GM21447 (cell line): Measurements from ENCODE around the gene SEPTIN5.

Experiments used
- ATAC-seq: cut with Tn5 transposase; IDR thresholded peaks from one replicate; pipeline ENCODE4 v1.9.1; 2021; ENCODE audit not compliant: unreplicated experiment

The SEPTIN5 gene

DNA sequence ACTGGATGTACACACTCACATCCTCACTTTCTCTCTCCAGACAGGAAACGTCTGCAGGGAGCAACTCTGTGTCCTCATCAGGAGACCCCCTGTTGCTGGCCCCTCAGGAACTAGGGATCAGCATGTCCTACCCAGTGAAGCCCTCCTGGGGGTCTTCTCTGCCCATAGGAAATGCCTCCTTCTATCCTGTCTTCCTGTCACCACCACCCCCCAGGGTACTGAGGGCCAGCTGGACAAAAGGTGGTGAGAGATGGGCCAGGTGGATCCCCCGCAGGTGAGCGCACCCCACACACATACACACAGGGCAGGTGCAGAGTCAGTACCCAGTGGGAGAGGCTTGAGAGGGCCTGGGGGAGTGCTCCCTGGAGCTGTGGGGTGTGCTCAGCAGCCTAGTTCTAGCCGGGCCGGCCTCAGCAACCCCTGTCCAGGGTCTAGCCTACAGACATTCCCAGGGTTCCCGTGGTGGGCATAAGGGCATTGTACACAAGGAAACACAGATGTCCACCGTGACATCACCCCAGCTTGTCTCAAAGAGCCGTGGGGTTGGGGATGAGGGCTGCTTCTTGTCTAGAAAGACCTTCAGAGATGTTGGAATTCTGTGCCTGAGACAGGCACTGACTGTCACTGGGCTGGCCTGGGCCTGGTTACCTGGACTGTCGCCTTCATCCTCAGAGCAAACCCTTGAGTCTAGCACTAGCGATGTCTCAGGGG lies 18.3 kb downstream of the SEPTIN5 start:
- no peak for ATAC-seq

DNA sequence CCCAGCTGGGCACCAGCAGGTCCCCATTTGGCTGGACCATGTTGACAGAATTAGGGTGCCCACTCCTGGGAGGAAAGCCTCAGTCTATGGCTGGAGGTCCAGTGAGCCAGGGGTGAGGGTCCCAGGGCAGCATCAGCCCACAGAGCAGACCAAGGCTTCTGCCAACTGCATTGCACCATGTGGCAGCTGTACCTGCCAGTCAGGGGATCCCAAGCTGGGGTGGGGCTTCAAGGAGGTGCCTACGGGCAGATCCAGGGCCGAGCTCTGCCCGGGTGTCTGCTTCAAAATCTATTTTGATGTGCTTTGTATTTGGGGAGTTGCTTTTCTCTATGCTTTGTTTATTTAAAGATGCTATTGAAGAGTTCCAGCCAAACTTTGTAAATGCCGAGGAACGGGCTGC lies 19.5 kb downstream of the SEPTIN5 start:
- no peak for ATAC-seq

DNA sequence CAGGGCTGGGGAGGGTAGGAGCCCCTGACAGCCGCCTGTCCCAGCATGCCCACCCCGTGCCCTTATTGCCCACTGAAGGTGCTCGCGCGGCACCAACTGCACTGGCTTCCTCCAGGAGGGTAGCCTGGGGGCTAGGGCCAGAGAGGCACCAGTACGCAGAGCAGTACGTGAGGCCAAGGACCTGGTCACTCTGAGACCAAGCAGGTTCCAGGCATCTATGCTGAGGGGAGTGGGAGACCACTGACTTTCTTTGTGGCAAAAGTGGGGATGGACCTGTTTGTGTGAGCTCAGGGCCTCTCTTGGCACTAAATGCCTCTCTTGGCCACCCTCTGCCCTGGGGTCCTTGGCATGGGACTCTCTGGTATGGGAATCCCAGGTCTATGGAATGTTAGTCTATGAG lies 19.9 kb downstream of the SEPTIN5 start:
- no peak for ATAC-seq

DNA sequence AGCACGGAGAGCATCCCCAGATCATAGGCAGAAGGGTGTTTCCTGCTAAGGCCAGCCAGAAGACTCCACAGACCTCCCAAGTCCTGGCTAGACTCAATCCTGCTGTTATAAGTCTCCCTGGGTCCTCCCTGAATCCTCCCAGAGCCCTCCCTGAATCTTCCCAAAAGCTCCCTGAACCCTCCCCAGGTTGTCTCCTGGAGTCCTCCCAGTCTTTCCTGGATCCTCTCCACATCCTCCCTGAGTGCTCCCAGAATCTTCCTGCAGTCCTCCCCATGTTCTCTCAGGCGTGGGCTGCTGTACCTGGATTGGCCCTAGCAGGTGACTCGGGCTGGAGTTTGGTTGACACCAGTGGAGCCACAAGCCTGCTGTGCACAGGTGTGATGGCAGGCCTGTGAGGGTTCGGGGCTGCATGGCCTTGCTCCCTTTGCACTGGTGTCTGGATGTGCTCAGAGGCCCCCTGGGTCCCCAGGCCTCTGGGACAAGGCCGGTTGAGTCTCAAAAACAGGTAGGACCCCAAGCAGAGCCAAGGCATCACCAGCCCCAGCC lies 20.6 kb downstream of the SEPTIN5 start:
- no peak for ATAC-seq

DNA sequence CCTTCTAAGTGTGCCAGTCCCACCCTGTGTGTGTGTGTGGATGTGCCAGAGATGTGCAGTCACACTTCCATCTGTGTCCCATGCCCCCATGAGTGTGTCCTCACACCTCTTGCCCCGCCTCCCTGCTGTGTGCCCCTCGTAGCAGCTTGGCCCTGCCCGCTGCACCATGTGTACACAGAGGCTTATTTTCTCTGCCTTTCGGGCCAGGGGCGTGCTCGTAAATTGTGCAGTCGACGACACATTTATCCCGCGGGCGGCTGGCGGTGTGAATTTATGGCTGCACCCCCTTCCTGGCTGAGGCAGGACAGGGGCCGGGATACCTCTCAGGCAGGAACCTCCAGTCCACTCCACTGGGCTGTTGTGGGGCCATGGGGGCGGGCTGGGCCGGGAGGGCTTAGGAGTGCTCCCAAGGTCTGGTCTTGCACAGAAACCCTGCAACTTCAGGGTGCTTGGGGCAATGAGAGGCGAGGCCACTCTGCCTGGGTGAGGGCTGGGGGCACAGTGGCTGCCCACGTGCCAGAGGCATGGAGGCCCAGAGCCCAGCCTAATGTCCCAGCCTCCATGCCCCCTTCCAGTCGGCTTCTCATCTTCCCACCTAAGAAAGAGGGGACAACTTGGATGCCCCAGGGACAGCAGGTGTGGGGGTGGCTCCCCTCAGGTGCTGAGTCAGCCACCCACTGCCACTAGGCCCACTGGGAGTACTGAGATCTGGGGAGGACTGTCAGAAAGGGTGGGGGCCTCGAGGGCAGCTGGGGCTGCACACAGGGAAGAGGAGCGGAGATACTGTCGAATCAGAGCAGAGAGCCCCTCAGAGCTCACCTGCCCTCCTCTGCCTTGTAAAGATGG lies 21.6 kb downstream of the SEPTIN5 start:
- no peak for ATAC-seq

DNA sequence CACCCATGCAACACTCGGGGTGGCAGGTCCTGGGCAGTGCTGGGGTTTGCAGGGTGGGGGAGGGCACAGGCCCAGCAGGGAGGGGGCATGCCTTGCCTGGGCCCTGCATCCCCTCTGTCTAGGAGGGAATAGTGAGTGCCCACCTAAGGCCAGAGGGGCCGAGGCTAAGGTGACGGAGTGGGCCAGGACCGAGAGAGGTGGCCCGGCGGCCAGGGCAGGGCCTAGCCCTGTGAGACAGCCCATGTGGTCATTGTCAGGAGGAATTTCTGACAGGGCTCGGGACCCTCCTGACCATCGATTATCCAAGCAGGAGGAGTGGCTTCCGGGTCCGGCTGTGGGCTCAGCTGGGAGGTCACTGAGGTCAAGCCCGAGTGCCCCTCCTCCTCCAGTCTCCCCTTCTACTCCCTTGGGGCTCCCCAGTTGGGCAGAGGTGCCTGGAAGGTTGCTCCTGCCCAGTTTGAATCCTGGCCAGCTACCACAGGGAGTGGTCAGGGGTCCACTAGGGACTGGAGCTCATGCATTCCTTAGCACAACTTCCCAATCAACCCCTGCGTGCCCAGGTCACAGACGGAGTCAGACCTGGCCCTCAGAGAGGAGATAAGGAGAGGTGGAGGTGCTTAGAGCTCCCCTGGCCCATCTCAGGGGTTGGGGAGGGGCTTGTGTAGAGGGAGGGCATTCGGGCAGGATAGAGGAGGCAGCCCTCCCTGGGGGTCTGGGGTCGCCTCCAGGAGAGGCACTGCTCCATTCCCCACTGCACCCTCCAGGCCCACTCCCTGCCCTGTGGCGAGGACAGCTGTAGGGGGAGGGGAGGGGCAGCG lies 23.8 kb downstream of the SEPTIN5 start:
- ATAC-seq, result no peak

DNA sequence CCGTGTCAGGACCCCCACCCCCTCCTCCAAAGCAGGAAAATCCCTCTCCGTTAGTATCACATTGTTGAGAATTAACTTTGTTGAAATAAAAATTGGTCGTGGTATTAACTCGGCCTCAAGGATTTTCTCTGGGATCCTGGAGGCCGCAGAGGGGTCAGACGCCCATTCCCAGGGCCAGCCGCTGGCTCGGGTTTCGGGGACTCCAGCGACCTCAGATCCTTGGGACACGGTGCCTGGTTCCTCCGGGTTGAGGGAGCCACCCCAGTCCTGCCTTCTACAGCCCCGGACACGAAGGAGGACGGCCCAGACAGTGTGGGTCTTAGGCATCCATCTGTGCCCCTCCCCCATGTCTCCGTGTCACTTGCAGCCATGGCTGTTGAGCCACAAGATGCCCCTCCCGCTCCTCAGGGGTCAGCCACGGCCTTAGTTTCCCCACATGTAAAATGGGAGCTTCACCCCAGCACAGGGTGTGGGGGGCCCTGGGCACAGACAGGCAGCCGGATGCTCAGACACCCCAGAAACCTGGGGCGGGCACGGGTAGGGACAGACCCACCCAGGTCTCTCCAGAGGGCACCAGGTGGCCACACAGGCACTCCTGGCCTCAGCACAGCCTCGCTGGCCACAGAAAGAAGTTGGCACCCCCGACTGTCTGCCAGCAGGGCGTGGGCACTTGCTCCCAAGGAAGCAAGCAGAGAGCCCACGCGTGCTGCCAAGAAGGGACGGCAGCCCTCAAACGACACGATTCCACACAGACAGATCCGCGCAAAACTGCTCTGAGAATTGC lies 24.6 kb downstream of the SEPTIN5 start:
- ATAC-seq, result no peak

DNA sequence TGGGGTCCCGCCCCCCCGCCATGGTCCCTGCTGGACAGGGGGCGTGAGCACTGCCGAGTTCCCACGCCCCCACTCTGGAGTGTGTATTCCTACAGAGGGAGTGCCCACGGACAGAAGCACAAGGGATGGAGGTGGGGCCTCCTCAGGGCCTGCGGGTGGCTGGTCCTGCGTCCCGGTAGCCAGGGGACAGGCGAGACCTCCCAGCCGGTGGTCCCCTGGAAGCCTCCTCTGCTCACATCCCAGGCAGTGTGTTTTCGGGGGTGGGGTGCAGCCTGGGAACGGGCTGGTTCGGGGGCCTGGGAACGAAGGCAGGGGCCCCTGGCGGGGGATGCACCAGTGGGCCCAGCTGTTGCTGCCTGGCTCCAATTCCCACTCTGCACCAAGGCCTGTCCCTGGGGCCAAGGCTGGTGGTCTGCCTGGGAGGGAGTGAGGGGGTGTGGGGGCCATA lies 25.2 kb downstream of the SEPTIN5 start:
- ATAC-seq, result no peak

DNA sequence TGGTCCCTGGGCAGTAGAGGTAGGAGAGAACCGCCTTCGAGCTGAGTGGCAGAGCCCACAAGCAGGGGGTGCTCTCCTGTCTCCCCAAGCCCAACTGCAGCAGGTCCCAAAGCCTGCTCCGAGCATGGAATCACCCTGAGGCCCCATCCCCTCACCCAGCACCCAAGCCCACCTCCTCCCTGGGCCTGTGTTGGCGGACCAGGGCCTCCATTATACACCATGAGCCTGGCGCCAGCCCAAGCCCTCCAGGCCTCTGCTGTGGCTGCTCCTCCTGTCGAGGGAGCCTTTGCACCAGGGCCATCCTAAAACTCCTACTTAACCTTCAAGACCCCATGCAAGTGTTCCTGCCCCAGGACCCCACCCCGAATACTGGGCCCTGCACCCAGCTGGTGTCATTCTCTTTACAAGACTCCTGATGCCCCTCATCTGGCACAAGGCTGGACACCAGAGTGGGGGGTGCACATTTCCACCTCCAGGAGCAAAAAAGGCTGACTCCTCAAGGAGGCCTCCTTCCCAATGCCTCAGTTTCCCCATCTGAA lies 25.7 kb downstream of the SEPTIN5 start:
- ATAC-seq, result no peak

DNA sequence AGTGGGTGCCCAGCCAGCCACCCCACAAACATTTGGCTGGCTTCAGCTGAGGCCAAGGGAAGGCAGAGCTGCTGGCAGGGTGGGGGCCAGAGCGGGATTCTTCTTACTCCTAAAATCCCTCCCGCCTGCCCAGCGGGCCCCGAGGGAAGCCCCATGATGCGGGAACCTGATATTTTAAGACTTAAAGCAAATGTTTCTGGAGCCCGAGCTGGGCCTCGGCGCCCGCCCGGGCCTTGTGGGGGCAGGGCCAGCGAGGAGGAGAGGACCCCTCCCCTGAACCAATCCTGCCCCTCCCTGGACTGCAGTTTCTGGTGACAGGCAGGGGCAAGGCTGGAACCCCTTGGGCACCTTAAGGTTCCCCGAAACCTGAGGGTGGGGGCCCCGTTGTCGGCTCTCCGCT lies 26.3 kb downstream of the SEPTIN5 start:
- no peak for ATAC-seq

DNA sequence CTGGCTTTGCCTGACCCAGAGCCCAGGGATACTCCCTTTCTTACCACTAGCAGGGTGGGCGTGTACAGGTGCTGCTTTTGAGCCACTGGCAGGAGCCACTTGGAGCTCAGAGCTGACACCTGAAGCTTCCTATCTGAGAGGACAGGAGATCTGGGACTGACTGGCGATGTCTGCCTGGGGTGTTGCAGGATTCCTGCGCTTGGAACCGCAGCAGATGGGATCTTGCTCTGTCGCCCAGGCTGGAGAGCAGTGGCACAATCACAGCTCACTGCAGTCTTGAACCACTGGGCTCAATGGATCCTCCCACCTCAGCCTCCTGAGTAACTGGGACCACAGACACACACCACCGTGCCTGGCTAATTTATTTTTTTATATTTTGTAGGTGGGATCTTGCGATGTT lies 26.8 kb downstream of the SEPTIN5 start:
- no peak for ATAC-seq

DNA sequence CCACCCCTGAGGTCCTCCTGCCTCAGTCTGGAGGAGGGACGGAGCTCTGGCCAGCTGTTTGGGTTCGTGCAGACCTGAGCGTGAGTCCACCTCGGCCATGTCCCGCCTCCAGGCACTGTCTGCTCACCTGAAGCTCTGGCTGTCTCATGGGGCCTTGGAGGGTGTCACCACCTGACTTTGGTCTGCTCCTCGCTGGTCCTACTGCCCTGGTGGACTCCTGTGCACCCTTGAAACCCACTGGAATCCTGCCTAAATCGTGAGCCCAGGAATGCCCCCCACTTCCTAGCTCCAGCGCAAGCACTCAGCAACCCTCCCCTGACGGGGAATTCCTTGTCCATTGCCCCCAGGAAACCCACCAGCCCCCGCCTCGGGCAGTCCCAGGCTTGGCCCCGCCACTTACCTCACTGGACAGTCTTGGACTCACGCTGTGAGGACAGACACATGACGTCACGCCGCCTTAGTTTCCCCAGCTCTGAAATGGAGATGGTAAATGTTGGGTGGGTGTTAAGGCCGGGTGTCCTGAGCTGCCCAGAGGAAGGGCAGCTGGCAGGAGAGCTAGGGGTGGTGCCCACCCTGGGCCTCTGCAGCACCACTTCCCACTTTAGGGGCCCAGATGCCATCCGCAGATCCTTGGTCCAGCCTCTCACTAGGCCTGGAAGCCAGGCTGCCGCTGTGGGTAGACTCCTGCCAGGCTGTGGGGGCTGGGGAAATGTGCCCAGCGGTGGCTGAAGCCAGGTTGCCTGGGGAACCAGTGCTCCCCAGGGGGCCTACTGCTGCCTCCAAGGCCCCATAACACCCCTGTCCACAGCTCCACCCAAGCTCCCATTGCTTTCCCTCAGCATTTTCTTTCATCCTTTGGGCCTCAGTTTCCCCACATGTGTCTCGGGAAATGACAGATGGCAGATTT lies 28.1 kb downstream of the SEPTIN5 start:
- ATAC-seq, result no peak

DNA sequence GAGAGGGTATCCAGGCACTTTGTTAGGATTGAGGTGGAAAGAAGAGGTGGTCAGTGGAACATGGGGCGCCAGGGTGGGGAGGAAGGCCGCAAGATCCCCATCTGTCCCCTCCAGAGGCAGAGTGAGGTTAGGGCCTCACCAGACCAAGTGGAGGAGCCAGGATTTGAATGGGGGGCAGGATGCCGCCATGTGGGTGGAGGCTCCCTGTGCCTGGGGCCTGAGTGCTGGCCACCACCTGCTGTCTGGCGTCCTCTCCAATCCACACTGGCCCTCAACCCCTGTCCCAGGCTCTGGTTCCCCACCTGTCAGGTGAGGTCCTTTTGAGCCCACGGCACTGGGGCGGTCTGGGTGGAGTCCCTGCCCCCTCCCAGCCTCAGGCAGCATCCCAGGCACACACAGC lies 28.8 kb downstream of the SEPTIN5 start:
- ATAC-seq, result no peak

DNA sequence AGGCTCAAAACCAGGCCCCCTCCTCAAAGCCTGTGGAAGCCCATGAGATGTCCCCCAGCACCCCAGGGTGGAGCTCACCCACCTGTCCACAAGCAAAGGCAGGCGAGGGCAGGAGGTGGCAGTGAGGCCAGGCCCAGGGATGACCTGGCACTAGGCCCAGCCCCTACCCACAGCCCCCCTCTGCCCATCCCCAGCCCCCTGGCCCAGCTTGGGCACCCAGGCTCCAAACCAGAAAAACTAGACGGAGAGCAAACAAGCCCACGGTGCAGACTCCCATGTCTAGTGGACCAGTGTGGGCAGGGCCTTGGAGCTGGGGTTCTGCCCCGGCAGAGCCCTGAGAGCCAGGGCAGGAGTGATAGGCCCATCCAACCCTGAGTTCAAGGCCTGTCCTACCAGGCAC lies 29.3 kb downstream of the SEPTIN5 start:
- no peak for ATAC-seq

DNA sequence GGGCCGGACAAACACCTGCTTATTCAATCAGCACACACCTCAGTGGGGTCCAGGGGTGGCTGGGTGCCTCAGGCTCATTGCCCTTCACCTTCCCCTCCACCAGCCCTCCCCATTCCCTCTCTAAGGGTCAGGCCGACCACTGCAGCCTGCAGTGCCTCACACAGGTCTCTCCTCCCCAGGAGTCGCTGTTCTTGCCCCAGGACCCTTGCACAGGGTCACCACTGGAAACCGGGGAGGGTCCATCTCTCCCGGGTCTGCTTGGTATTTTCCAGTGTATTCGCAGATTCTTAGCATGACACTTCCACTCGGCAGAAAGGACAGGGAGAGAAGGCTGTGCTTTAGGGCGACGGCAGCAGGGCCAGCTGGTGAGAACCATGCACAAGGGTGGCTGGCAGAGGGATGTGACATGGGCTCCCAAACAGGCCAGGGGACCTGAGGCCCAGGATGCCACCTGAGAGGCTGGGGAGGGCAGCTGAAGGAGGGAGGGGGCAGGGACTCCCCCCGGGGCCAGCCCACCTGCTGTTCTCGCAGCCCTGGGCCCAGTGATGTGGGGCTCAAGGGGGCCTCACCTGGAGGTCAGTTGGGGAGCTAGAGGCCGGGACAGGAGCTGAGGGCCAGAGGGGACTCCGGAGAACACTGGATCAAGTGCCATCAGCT lies 30.2 kb downstream of the SEPTIN5 start:
- no peak for ATAC-seq

DNA sequence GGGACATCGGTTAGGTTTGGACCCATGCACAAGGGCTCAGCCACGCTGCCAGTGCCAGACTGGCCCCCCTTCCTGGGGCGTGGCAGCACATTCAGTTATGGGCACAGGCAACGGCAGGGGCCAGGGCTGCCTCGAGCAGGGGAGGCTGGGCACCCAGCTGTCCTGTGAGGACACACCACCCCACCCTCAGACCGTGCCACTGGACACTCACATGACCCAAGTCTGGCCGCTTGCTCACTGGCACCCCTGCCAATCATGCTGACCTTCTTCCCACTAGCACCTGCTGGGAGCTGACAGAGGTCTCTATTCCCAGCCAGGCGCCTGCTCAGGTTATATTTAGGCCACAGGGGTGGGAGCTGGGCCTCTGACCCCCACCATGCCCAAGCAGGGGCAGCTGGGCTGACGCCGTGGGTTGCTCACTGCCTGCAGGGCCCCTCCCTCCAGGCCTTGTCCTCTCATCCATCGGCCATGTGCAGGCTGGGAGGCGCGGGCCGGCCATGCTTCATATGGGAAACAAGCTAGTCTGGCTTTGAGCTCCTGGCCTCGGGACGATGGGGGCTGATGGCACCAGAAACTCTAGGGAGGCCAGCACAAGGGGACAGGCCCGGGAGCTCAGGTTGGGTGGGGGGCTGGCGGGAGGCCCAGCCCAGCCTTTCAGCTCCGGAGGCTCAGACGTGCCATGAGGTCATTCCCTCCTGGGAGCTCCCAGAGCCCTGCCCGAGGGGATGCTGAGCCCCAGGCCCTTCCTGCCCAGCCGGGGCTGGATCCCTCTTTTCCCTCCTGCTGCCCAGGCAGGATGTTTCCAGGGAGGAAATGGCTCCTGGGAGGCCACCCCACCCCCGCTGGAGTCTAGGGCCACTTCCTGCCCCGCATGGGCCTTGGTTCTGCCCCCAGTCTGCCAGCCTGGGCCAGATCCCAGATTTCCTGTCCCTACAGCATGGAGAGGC lies 31.1 kb downstream of the SEPTIN5 start:
- no peak for ATAC-seq

DNA sequence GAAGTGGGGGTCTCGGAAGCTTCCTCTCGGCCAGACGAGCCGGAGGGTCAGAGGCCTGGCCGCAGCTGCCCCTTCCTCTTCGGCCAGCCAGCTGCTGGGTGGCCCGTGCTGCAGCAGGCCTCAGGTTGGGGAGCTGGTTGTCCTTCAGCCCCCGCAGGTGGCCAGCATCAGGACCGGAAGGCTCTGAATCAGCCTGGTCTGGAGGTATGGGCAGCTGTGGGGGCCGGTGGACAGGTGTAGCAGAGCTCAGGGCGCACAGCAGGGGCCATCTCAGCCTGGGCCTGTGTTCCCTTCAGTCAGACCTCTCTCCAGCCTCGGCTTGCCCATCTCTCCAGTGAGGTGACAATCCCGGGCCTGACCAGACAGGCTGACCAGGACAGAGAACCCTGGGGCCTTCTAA lies 32.4 kb downstream of the SEPTIN5 start:
- no peak for ATAC-seq

DNA sequence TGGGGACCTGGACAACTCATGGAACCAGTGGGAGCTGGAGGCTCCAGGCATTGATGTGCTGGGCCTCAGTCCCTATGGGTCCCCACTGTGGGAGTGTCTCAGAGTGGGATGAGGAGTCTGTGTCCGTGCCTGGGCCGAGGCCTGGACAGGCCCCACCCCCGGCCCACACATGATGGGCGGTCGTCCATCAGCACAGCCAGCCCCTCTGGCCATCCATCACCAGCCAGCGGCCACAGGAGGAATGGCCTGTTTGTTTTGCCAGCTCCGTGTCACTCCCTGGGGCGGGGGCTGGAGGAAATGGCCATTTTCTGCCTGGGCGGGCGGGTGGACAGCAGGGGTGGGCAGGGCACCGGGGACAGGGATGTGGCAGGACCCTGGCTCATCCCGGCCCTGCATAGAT lies 33.2 kb downstream of the SEPTIN5 start:
- no peak for ATAC-seq
